WI38 (cell line): Measurements from ENCODE around the gene LMCD1.

ENCODE experiments used
- H3K4me3 ChIP-seq: 2 replicates; pipeline ENCODE4 v1.5.1; 2011; ENCODE audit warnings: low read depth, mild to moderate bottlenecking, control low read depth, low read length
- TF ChIP-seq, protein P1 (sequence below): IDR thresholded peaks from 2 replicates; pipeline ENCODE4 v1.5.1; 2012; ENCODE audit warnings: low read depth, mild to moderate bottlenecking, control low read depth, low read length

LMCD1 gene

DNA sequence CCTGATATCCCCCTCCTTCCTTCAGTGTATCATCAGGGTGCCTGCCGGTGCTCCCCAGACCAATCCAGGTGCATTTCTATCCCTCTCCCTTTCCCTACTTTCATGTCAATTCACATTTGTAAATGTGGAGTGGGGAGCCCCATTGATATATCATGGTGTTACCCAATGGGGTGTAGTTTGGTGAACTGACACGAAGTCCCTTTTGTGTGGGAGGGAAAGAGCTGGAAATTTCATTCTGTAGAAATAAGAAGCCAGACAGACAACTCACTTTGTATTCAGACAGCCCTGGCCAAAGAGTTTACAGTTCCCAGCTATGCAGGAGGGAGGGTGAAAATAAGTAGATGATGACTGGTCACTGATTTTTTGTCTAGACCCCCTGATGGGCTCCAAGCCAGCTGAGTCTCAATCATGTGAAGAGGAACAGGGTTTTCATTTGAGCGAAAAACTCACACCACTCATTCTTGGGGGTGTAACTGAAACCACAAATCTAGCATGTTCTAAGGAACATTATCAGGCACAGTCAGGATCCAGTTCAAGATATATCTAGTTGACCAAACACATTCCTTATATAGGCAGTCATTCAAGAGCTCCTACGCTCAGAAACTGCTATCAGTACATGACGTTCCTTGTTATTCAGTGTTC, 58.9 kb downstream of the LMCD1 start:
- H3K4me3 ChIP-seq = no peak overlapping the region
- TF ChIP-seq, protein P1, sequence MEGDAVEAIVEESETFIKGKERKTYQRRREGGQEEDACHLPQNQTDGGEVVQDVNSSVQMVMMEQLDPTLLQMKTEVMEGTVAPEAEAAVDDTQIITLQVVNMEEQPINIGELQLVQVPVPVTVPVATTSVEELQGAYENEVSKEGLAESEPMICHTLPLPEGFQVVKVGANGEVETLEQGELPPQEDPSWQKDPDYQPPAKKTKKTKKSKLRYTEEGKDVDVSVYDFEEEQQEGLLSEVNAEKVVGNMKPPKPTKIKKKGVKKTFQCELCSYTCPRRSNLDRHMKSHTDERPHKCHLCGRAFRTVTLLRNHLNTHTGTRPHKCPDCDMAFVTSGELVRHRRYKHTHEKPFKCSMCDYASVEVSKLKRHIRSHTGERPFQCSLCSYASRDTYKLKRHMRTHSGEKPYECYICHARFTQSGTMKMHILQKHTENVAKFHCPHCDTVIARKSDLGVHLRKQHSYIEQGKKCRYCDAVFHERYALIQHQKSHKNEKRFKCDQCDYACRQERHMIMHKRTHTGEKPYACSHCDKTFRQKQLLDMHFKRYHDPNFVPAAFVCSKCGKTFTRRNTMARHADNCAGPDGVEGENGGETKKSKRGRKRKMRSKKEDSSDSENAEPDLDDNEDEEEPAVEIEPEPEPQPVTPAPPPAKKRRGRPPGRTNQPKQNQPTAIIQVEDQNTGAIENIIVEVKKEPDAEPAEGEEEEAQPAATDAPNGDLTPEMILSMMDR = no peak

DNA sequence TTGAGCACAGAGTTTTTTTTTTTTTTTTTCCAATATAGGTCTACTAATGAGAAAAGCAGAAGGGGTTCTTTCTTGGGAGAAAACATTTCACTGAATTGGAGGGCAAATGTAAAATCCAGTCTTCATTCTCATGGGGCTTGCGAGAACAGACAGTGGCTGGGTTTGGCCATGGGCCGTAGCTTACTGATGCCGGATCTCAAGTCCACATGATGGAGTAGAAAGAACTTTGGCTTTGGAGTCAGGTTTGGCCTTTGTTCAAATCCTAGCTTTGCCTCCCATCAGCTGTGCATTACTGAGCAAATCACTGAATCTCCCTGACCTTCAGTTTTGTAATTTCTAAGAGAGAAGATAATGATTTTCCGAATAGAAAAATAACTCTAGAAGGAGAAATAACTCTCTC, 59.7 kb downstream of the LMCD1 start:
- no peak overlapping the region for H3K4me3 ChIP-seq
- TF ChIP-seq, protein P1 = no peak

DNA sequence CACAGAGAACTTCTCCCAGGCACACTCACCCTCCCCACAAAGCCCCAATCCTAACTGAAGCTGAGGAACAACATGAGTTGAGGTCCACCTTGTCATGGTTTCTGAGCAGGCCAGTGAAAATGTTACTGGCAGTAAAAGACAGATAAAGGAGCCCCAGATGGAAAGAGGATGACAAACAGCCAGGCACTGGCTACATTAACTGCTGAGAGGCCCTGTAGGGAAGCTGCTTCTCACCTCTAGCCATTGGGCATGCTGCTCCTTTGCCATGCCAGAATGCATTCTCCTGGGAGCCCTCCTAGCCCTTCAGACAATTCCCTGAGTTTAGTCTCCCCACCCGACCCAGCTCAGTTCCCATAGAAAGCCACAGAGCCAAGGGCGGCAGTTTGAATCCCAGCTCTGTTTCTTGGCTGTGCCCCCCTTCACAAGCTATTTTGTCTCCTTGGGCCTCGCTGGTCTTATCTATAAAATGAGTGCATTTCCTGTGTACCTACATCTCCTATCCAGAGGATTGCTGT, 60.5 kb downstream of the LMCD1 start:
- TF ChIP-seq, protein P1 = no peak
- no peak overlapping the region for H3K4me3 ChIP-seq

DNA sequence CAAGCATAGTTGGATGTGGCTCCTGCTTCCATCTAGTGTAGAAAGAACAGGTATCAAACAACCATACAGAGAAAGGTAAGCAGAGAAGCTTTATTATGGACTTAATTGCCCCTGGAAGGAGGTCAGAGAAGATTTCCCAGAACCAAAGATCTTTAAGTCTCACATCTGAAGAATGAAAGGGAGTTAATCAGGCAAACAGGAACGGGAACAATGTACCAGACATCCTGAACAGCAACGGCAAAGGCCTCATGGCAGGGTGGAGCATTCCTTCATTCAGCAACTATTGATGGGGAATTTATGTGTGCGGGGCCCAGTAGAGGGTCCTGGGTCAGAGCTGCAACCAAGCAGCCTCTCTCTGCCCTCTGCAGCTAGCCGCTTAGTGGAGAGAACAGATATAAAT, 61.5 kb downstream of the LMCD1 start:
- TF ChIP-seq, protein P1 = no peak
- H3K4me3 ChIP-seq = no peak overlapping the region

DNA sequence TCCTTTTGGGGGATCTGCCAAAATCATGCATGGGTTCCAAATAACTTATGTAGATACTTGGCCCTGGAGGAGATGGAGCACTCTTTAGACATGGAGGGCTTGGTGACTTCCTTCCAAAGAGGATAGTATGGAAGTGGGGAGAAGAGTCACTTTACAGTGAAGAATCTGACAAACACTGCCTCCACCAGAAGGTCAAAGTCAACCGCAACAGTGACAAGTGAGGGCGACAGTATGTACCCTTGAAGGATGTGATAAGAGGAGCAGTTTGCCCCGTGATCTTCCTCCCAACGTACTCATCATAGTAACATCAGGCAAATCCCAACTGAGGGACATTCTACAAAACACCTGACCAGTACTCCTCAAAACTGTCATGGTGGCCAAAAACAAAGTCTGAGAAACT, 62.0 kb downstream of the LMCD1 start:
- TF ChIP-seq, protein P1 = no peak
- H3K4me3 ChIP-seq = no peak overlapping the region

DNA sequence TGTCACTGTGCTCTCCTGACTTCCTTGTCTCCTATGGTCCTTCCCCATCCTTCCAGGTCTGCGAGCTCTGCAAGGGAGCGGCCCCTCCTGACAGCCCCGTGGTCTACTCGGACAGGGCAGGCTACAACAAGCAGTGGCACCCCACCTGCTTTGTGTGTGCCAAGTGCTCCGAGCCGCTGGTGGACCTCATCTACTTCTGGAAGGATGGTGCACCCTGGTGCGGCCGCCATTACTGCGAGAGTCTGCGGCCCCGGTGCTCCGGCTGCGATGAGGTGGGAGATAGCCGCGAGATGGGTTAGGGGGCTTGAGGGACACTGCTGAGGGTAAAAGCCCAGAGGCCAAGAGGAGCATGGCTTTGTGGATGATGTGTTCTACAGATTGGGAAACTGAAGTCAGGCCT, 63.8 kb downstream of the LMCD1 start:
- H3K4me3 ChIP-seq = no peak overlapping the region
- TF ChIP-seq, protein P1 = no peak

DNA sequence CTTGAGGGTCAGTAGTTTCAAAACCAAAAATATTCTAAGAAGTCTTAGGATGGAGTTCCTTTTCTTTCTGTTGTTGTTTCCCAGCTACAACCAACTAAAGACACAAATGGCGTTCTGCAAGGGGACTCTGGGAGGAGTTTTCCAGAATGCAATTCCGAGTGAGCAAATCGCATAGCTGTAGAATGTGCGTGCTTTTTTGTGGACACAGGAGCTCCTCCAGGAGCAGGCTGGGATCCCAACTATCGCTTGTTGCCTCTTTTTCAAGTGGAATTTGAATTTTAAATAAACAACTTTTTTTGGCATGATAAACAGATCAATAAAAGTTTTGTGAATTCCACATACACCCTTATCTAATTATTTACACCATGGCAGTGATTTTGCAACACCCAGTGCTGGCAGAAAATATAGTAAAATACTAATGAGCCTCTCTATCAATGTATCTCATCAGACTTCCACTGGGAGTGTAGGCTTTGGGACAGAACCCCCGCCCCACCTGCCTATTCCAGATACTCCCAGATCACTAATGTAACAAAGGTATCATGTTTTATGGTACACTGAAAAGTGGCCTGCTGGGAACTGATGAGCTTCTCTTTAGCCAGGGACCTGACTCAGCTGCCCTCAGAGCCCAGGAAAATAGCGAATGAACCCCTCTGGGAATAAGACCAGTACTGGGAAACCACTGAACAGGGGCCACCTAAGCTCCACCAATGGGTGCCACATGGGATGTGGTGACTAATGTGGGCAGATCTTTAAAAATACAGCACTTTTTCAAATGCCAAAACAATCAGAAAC, 66.4 kb downstream of the LMCD1 start:
- H3K4me3 ChIP-seq = no peak overlapping the region

More for the DNA sequence above, 66.4 kb downstream of the LMCD1 start:
- TF ChIP-seq, protein P1 = no peak
